Measurements from ENCODE around the gene AMBP.

Gene AMBP

DNA sequence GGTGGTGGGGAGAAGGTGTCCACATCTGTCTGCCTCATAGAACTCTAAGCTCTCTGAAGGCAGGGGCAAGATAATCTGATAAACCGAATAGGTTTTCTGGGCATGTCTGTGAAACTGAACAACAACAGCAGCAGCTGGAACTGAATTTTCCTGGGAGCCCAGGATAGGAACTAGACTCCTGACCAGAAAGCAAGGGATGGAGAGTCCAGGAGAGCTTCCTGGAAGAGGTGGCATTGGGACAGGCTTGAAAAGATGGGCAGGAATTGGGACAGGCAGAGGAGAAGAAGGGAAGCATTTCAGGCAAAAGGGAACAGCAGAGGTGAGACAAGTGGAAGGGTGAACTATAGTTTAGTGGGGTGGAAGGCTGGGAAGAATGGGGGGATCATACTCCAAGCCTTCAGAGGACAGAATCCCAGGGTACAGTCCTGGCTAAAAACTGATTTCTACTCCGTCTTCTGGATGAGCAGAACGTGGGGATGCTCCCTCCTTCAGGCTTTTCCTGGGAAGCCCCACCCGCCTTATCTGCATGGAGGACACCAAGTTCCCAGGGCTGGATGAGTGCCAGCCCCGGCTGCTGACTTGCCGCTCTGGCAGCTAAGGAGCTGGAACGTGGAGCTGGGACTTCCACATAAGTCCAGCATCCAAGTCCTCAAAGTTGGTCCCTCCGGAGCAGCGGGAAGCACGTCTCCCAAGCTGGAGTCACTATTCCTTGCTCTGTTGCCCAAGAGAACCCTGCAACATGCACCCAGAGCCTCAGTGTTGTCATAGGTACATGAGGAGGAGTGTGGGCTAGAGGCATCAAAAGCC lies 34.9 kb upstream of the AMBP start:
- FAIRE-seq: no peak

- no peak for FAIRE-seq
Measured at GRCh38 chr9:114112325-114112724, 34.2 kb upstream of the AMBP start.

- FAIRE-seq: no peak
Measured at GRCh38 chr9:114110180-114110579, 32.1 kb upstream of the AMBP start.

GRCh38 chr9:114109124-114109523 lies 31.0 kb upstream of the AMBP start:
- no peak for FAIRE-seq

- FAIRE-seq: no peak
Measured at GRCh38 chr9:114108016-114108833, 30.1 kb upstream of the AMBP start.

- FAIRE-seq: no peak
Measured at GRCh38 chr9:114107286-114108001, 29.3 kb upstream of the AMBP start.

DNA sequence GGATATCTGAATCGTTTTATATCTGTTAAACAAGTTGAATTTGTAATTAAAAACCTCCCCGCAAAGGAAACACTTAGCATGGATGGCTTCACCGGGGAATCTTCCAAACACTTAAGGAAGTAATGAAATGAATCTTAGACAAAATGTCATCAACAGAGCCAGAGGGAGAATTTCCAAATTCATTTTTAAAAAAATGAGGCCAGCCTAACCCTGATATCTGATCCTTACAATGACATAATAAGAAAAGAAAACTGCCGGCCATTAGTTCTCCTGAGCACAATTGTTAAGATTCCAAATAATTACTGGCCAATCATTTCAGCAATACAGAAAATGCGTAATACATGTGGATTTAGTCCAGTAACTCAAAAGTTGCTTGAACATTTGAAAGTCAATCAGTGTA lies 27.1 kb upstream of the AMBP start:
- no peak for FAIRE-seq

DNA sequence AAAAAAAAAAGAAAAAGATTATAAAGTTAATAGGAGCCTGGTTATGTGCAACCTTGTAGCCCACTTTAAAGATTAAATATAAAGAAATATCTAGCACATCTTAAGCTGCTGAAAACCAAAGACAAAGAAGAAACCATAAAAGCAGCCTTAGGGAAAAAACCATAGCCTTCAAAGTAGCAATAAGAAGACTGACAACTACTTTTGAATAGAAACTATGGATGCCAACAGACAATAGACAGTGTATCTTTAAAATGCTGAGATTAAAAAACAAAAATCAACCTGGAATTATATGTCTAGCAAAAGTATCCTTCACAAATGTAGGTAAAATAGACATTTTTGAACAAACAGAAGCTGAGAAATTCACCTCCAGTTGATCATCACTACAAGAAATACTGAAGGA lies 24.4 kb upstream of the AMBP start:
- no peak for FAIRE-seq

- FAIRE-seq: no peak
Measured at GRCh38 chr9:114100536-114100935, 22.4 kb upstream of the AMBP start.

DNA sequence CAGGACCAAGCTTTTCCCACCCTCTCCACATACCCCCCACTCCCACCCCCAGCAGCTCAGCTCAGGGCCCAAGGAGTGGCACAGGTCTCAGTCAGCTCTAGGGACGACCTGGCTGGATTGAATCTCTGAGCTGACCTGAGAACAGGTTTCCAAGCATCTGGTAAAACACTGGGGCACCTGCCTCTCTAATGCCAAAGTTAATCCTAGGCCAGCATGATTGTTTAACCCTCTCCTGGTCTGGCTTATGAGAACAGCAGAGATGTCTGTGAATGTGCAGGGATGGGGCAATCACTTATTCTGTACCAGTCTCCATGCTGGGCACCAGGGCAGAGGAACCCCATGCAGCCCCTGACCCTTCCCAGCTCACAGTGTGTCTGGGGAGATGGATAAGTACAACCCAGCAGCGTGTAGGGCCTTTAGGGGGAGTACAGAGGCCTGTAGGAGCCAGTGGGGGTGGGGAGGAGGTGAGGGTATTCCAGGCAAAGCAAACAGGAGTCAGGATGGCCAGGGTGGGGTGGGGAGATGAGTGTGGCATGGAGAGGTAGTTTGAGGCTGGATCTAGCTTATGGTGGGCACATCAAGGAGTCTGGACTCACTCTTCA lies 21.7 kb upstream of the AMBP start:
- no peak for FAIRE-seq

- FAIRE-seq: no peak
Measured at GRCh38 chr9:114098936-114099668, 21.0 kb upstream of the AMBP start, which contains the start of gene KIF12. TSS of gene KIF12 (minus strand) at chr9:114099292. CDS start at chr9:114099276, 16 bp downstream.

GRCh38 chr9:114098021-114098935 lies 20.2 kb upstream of the AMBP start:
- no peak for FAIRE-seq

DNA sequence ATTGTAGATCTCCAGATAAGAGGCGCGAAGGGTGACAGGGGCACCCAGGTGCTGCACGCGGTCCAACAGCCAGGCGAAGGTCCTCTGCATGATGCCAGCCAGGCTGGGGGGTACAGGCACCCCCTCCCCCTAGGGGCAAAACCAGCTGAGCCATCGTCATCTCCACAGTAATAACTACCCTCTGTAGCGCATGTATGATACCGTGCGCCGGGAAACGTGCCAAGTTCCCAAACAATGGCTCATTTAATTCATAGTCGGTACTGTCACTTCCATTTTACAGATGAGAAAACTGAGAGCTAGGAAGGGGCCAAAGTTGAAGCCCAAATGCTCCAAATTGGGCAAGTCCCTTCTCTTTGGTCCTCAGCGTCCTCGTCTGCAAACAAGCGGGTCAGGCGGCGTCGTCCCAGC lies 19.5 kb upstream of the AMBP start:
- no peak for FAIRE-seq

DNA sequence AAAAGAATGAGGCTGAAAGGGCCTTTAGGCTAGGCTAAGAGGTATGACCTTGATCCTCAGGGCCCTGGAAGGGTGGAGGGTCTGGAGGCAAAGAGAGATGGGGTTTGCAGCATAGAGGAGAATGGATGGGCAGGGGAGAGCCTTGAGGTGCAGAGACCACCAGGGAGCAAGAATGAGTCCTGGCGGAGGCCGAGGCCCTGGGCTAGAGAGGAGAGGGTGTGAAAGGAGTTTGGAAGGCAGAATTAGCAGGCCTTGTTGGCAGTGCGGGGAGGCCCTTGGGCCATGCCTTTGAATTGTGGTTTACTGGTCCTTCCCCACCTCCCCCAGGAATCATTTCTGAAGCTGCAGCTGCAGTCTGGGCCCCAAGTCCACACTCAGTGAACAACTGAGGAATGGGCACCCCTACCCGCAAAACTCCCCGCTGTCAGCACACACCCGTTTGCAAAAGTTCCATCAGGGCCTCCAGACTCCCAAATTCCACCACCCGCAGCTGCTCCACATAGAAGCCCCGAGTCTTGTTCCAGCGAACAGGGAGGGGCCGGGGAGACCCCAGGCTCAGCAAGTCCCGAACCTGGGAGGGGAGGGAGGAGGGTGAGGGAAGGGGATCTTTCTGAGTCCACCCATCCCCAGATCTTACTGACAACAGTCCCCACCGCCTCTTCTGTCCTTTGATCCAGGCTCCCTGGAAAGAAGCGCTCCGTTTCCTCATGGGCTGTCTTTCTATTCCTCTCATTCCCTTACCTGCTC lies 18.9 kb upstream of the AMBP start:
- no peak for FAIRE-seq

DNA sequence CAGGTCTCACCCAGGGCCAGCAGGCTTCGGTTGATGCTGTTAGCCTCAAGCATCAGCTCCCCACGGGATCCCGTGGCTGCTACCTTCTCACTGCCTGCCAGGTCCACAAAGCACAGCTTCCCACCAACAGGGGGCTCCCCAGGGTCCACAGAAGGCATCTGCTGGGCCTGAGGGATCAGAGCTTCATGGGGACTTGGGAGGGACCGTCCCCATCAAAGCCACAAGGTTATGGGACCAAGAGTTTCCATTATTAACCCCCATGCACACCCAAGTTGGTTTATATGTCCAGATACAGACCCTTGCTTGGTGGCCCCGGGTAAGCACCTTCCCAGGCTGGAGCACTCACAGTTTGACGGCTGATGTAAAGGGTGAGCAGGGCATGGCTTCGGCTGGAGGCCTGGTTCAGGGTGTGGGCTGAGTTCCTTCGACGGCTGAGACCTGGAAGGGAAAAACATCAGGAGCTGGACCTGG lies 18.0 kb upstream of the AMBP start:
- no peak for FAIRE-seq

DNA sequence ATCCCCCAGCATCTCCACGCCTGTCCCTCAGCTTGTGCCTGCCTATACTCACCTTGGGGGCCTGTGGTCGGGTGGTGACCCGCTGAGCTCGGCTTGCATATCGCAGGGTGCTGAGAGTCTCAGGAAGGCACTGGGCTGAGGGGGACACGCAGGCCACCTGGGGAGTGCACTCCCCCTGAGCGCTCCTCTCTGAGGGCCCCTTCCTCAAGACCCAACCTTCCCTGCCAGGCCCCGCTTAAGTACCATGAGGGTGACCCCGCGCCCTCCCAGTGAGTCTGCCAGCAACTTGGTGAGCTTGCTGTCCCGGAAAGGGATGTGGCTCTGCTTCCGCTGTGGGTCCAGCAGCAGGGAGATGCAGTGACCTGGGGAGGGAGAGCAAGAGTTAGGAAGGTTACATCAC lies 16.9 kb upstream of the AMBP start:
- no peak for FAIRE-seq

DNA sequence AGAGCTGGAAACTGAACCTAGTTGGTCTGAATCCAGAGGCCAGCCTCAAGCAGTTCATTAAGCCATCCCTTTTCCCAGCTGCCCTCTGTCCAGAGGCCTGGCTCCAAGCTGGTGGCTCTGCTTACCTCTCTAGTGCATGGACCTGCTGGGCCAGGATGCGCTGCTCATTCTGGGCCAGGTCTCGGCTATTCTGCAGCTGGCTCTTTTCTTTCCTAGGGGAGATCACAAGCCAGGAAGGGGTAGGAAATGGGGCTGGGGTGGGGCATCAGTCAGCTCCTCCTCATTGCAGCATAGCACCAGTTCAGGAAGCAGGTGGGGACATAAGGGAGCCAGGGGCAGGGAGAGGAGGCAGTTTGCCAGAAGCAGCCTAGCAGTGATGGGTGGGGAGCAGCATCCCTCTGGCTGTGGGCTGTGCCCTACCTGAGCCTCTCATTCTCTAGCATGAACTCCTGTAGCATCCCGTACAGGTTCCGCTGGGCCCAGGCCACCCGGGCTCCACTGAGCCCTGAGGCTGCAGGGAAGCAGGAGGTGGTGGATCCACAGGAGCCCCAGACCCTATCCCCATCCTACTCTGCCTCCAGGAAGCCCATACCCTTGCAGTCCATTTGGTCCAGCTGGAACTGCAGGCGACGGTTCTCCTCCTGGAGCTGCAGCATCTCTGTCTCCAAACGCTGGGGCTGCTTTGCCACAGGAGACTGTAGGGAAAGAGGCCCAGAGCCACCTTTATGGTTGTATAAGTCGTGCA lies 15.8 kb upstream of the AMBP start:
- no peak for FAIRE-seq

DNA sequence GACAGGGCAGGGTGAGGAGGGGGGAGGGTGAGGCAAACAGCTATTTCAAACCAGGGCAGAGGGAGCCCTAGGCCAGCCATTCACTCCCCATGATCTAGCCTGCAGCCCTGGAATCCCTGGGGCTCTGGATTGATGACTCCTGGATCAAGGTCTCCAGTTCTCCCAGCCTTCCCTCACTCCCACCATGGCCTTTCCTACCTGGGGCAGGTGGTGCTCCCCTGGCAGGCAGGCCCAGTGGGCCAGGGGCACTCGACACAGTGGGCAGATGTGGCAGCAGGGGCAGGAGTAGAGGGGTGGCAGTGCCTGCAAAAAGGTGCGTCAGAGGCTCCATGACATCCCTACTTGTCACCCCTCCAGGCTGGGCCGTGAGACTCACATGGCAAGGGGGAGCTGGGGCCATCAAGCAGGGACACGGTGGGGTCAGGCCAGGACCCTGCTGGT lies 15.0 kb upstream of the AMBP start:
- FAIRE-seq: no peak

DNA sequence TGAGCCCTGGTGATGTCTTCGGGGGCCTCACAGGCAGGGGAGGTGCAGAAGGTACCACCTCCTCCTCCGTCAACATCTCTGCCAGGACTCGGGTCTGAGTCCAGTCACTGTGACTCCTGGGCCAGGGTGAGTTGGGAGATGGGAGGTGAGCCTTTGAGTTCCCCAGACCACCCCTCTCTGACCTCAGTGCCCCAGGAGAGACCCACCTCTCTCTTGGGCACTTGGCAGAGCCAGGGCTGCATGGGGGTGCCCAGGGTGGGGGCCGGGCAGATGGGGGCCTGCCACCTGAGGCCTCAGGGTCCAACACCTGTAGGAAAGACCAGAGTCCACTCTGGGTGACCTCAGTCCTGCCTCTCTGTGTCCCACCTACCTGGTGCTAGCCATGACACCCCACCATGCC lies 14.2 kb upstream of the AMBP start:
- no peak for FAIRE-seq

DNA sequence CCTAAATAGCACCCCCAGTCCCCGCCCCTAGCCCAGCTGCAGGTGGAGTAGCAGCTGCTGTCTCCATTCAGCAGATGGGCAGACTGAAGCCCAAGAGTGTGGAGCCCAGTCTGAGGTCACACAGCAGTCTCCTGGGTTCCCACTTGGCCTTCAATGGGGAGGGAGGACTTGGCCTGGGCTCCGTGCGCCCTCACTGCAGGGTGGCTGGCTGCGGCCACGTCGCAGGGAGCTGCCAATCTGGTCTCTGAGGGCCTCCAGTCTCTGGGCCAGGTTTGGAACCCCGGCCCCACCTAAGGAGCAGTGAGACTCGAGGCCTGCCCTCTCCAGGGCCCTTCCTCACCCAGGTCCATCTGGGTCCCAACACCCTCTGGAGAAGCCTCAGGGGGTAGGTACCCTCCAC lies 13.6 kb upstream of the AMBP start:
- no peak for FAIRE-seq

All from A204.1 (cell line).